GM19023 (cell line): ENCODE data around the gene UFD1.
"Not testable (repeated sequence)": the region's sequence is repeated elsewhere in the genome, so short reads cannot be mapped to it uniquely, and the experiment has no call there.

Experiments
- ATAC-seq: cut with Tn5 transposase; IDR thresholded peaks from one replicate; pipeline ENCODE4 v1.9.1; 2021; ENCODE audit warnings: mild to moderate bottlenecking, moderate library complexity; ENCODE audit not compliant: unreplicated experiment

UFD1 gene

DNA sequence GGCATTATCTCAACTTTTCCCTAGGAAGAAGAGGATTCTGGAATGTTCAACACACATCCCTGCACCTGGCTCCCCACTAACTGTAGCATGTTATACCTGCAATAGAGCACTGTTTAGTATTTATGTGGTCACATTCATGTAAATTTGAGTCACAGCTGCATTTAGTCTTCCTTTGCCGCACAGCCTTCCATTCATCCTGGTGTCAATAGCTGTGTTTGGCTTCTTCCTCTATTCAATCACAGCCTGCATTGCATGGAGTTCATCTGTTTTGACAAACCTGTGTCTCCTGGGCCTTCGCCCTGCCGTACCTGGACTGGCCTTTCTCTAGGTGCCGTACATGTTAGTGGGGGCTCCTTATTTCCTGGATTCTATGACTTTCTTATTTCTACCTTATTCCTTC lies 27.4 kb downstream of the UFD1 start:
- ATAC-seq, result no peak

DNA sequence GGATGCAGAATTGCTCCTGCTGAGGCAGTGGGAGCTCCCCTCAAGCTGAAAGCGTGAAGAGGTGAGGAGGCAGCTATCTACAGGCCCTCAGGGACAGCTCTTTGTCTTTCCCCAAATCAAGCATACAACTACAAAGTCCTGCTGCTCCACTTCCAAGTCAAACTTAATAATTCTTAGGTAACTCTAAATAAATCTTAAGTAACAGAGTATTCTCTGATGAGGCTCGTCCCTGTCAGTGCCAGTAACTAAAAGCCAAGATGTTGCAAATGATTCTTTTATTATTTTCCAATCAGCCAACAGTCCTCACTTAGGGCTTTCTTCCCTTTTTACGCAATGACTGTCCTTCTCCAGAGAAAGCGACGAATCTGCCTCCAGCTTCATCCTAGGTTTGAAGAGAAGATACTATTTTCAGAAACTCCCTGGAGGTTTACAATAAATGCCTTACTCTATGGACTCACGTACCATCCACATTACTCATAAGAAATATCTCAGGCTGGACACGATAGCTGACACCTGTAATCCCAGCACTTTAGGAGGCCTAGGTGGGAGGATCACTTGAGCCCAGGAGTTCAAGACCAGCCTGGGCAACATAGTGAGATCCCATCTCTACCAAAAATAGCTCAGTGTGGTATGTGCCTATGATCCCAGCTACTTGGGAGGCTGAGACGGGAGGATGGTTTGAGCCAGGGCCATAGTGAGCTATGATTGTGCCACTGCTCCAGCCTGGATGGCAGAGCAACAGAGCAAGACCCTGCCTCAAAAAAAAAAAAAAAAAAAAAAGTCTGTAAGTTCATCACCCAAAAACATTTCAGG lies 28.4 kb downstream of the UFD1 start:
- no peak for ATAC-seq

DNA sequence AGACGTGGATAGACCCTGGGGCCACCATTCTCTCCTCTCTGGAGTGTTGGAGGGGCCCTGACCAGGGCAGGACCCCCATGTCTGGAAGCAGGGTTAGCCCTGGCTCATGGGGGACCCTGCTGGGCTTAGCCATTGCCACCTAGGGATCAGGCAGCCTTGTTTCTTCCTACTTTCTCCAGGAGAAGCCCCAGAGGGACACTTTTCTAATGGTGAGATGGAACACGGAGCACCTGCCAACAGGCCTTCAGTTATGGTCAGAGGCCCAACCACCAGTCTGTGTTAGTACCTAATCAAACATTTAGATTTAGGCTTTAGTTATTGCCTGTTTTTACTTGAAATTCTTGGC lies 29.6 kb downstream of the UFD1 start:
- ATAC-seq, result no peak

DNA sequence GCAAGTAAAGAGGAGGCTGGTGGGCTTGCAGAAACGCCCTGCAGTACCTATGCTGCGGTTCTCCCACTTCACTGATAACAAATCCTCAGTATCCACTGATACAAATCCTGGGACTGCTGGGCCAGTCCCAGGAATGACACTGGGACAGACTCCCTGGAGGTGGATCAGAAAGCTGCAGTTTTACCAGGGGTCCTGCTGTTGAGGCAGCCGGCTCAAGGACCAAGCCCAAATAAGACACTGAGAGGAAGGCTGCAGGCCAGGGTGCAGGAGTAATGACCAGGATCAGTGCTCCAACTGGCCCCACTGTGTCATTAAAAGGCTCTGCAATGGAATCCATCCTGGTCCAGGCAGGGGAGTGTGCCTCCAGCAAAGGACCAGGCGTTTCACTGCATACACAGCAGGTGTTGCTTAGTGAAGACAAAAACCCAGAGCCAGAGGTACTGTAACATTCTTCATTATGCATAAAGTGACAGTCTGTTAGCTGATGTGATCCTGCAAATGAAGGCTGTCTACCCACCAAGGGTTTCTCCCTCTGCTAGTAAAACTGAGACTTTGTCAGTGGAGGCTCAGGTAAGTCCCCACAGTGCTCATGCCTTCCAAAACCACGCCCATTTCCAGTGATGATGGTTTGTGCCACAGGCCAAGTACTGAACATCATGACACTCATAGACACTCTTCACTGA lies 30.1 kb downstream of the UFD1 start:
- no peak for ATAC-seq

DNA sequence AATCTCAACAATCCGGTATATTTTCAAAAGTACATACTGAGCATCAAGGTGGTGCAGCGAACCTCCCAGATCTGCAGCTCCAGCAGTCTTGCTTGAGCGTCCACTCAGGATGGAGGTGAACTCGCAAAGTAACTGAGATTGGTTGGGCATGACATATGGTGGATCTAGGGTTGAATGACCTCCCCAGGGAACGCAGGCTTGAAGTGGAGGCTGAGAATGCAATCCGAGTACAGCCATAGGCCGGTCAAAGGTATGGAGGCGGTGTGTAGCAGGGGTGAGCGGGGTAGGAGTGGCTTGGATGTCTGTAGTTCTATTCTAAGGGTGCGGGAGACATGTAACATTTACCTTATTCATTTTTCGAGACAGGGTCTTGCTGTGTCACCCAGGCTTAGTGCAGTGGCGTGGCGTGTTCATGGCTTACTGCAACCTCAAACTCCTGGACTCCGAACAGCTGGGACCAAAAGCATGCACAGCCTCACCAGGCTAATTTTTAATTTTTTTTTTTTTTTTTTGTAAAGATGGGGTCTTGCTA lies 30.9 kb downstream of the UFD1 start:
- ATAC-seq, result no peak

DNA sequence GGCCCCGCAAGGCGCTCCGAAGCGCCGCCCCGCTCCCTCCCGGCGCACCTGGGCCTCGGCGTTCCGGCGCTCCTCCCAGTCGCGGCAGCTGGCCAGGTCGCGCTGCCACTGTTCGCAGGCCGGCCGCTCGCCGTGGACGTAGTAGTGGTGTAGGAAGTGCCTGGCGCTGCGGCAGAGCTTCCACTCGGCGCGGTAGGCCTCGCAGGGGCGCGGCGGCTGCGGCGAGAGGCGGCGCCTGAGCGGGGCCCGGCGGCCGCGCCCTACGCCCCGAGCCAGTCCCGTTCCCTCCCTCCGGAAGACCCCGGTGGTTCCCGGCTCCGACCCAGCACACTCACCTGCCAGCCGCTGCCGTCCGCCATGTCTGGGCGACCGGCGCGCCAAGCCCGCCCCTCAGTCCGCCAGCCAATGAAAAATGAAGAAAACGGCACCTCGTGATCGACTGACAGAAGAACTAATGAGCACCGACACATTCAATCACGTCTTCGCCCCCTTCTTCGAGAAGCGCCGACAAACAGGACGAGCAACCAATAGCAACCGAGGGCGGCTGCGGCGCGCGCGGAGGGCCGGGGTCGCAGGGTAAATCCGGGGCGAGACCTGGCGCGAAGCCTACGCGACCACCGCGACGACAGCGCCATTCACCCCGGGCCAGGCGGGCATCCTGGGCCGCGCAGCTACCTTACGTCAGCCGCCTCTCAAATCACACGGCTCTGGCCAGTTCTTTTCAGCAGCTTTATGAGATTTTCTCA lies 31.5 kb downstream of the UFD1 start, which contains the start of gene C22orf39:
C22orf39 (minus strand) TSS at position 382 of the 746 bp plus-strand sequence; CDS start at position 359, 23 bp downstream.
- peak; percentile 85 for ATAC-seq

DNA sequence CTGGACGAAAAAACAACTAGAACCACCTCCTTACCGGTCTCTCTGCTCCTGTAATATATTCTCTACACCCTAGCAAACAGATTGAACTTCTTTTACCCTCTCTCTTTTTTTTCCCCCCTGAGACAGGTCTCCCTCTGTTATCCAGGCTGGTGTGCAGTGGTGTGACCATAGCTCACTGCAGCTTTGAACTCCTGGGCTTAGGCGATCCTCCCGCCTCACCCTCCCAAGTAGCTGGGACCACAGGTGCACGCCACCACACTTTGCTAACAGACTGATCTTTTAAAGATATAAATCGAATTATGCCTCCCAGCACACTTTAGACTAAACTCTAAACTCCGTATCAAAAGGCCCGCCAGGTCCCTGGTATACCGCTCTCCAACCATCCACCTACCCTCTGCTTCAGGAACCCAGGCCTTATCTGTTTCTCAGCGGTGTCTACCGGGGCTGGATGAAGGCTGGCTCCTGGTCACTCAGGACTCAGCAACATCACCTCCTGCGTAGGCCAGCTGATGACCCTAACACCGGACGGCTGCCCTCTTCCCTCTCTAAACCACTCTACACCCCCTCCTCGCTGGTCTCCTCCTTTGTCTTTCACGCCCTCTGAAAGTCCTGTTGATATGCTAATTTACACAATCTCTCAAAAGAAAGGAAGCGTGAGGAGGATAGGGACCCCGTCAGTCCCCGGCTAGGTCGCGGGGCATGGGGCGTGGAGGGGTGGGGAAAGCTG lies 32.2 kb downstream of the UFD1 start:
- no peak for ATAC-seq

DNA sequence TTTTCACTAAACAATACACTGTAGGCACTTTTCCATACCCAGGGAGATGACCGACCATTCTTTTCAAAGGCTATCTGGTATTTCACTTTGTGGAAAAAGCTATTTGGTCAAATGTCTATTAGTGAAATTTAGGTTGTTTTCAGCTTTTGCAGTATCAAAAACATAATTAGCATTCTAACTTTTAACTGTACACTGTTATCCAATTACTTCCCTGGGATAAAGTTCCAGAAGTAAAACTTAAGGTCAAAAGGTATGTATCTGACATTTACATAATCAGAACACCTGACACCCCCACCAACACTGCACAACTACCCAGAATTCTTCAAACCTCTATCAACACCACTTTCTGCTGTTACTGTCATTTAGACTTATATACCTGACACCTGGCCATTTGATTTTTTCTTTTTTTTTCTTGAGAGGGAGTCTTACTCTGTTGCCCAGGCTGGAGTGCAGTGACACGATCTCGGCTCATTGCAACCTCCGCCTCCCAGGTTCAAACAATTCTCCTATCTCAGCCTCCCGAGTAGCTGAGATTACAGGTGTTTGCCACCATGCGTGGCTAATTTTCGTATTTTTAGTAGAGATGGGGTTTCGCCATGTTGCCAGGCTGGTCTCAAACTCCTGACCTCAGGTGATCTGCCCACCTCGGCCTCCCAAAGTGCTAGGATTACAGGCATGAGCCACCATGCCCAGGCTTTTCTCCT lies 33.6 kb downstream of the UFD1 start:
- not testable (repeated sequence) for ATAC-seq

DNA sequence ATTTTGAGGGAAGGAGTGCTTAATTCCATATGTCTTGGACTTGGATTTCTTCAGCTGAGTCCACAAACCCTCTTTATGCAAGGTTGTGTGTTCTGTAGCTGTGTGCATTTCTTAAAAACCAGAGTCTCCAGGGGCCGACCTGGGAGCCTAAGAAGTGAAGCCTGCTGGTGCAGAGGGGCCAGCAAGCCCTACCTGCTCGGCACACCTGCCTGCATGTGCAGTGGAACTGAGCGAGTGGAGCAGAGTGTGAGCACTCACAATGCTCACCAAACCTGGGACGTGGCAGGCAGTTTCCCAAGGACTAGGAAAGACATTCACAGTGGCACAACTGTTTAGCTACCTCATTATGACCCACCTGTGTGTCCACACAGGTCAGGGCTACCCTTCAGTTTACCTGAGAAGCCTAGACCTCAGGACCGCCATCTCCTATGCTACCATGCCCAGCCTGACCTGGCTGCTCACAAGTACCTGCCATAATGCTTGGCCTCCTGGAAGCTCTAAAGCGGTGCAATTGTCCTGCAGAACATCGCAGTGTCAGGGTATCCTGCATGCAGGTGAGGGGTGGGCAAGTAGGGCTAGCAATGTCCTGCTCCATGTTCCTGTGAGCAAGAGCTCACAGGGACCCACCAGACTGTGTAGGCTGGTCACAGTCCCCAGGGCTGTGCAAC lies 35.3 kb downstream of the UFD1 start:
- ATAC-seq, result no peak

DNA sequence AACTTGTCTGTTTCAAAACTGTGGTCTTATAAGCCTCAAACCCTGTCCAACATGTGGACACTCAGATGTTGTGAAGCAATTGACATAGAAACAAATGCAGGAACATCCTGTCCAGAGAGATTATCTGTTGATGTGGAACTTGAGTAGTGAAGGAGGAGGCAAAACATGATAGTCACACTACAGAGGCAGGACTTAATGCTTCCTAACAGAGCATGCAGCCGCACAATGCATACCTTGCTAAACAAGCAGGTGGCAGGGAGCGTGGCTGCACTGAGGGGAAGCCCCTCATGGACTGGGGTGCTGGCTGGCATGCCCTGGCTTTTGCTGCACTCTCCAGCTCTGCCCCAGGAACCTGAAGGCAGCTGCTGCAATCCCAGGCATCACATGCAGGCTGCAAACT lies 36.8 kb downstream of the UFD1 start:
- ATAC-seq, result no peak

DNA sequence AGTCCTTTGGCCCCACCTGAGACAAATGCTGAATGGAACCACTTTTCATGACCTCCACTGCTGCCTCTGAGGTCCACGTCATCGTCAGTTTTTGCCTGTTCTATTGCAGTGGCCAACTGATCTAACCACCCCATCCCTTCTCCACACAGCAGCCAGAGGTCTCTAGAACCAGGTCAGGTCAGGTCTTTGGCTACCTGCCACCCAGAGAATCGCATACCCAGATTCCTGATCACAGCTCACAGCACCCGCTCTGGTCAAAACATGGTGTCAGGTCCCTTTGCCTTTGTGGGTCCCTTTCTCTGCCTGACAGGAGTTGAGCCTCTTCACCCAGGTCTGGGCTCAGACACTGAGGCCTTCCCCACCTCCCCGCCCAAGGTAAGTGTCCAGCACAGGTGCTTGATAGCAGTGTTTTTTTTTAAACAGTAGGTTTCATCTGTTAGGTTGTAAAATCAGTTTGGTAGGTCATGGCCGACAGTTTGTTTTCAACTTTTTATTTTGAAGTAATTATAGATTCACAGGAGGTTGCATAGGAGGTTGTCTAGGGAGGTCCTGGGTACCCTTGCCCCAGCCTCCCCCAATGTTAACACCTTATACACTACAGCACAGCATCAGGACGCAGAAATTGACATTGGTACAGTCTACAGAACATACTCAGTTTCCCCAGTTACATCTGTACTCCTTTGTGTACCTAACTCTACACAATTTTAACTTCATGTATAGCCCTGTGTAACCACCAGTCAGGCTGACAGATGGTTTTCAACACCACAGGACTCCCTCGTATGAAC lies 38.4 kb downstream of the UFD1 start:
- no peak for ATAC-seq

DNA sequence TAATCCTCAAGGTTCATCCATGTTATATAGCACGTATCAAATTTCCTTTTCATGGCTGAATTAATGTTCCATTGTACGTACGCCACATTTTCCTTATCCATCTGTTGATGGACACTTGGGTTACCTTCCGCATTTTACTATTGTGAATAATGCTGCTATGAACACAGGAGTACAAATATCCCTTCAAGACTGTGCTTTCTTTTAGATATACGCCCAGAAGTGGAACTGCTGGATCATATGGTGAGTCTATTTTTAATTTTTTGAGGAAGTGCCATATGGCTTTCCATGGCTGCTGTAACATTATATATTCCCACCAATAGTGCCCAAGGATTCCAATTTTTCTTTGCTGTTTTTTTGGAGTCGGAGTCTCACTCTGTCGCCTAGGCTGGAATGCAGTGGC lies 40.7 kb downstream of the UFD1 start:
- no peak for ATAC-seq

DNA sequence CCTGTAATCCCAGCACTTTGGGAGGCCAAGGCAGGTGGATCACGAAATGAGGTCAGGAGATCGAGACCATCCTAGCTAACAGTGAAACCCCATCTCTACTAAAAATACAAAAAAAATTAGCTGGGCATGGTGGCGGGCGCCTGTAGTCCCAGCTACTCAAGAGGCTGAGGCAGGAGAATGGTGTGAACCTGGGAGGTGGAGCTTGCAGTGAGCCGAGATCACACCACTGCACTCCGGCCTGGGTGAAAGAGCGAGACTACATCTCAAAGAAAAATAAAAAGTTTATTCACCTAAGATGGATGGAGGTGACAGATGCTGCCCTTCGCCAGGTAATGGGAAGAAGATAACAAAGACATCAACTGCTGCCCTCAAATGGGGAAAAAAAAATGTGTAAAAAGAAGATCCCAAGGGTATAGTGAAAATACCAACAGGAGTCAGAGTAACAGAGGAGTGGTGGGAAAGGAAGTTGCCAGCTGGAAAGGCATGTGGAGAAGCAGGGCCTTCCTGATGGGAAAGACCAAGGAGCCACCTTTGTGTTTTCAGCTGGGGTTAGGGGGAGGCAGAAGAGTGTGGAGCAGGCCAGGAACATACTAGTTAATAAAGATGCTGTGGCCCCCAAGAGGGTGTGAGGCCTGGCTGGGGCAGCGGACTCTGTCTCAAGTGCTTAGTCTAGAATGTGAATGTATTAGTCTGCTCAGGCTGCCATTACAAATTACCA lies 42.4 kb downstream of the UFD1 start:
- ATAC-seq, result not testable (repeated sequence)

DNA sequence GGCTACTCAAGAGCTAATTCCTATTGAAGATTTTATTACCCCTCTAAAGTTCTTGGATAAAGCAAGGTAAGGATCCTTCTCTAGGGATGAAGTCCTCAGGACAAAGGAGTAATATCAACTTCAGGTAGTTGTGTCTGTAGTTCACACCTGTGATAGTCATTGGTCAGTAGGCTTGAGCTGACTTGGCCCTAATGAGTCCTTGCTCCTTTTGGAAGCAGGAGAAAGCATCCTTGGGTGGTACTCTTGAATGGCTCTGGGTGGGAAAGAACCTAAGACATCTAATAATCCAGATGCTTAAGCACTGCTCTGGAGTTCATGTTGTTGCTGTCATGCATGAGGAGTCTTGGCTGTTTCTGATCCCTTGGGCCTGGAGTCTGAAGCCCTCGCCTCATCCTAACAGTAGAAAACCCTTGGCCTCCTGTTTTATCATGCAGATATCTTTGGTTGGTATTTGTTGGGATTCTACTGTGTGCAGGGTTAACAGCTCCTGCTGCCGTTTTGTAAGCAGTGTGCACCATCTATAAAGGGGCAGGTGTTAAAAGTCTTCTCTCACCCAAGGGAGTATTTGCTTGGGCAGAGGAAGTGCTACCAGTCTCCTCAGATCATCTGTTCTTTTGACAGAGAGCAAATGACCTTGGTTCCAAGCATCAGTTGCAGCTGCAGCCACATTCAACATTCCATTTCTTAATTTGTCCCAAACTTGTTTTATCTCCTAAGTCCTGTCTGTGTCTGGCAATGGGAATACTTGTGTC lies 44.0 kb downstream of the UFD1 start:
- no peak for ATAC-seq

DNA sequence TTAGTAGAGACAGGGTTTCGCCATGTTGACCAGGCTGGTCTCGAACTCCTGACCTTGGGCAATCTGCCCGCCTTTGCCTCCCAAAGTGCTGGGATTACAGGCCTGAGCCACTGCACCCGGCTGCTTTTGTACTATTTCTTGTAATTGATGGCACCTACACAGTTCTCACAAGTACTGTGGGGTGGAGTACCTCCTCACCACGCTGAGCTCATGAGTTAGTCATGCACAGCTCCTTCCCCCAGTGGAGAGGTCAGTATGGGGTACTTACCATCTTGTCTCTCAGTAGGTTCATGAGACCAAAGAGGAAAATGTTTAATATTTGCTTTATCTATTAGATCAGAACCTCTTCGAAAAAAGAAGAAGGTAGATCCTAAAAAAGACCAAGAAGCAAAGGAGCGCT lies 44.6 kb downstream of the UFD1 start:
- no peak for ATAC-seq

DNA sequence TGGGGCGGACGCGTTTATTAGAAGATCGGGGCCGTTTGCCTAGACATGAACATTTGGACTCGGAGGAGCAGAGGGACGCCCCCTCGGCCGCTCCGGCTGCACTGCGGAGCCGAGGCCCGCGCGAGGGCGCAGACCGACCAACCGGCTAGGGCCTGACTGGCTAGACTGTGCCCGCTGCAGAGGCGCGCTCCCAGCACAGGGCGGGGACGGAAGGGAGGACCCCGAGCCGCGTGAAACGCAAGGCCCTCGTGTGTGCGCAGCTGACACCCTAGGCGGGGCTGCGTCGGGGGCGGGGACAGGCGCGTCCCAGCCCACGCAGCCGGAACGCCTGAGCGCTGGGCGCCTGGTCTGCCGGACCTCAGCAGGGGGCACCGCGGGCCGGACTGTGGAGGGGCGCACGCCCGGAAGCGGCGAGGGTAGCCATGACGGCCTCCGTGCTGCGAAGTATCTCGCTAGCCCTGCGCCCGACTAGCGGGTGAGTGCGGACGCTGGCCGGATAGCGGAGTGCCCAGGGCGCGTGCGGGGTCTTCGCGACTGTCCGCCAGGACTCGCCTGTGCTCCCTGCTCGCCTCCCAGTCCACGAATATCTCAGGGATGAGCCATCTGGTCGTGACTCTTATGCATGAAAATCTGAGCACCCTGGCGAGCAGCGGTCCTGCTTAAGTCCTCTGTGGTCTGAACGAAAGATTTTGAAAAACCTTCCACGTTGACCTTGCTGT lies 46.7 kb downstream of the UFD1 start, which contains the start of gene MRPL40:
MRPL40 (plus strand) TSS at position 413 of the 719 bp plus-strand sequence; CDS start at position 423, 10 bp downstream.
- peak; percentile 80 for ATAC-seq

DNA sequence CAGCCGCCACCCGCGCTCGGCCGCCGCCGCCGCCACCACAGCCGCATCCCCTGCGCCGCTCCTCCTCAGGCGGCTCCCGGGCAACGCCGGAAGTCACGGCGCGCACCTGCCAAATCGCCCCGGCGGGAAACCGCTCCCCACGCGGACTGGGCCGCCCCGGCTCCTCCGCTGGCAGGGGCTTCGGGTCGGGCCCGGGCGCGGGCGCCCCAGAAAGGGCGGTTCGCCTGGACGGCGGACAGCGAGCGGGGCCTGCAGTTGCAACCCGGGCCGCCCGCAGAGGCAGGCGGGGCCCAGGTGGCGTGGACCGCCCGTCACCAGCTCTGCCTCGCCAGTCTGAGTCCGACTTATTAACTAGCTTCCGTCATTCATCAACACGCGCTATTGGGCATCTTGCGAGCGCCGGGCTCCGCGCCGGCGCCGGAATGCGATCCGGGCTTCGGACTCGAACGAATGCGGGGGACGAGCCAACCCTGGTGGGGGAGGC lies 47.3 kb downstream of the UFD1 start, which contains the start of gene HIRA:
HIRA (minus strand) TSS at position 85 of the 484 bp plus-strand sequence. CDS start 257 bp downstream, outside the sequence.
- ATAC-seq, result peak; percentile 47
